ENCODE measurements around the gene LCNL1.
A peak's percentile ranks its signal among the peaks of the same experiment; 100 is the strongest.

Gene LCNL1

DNA sequence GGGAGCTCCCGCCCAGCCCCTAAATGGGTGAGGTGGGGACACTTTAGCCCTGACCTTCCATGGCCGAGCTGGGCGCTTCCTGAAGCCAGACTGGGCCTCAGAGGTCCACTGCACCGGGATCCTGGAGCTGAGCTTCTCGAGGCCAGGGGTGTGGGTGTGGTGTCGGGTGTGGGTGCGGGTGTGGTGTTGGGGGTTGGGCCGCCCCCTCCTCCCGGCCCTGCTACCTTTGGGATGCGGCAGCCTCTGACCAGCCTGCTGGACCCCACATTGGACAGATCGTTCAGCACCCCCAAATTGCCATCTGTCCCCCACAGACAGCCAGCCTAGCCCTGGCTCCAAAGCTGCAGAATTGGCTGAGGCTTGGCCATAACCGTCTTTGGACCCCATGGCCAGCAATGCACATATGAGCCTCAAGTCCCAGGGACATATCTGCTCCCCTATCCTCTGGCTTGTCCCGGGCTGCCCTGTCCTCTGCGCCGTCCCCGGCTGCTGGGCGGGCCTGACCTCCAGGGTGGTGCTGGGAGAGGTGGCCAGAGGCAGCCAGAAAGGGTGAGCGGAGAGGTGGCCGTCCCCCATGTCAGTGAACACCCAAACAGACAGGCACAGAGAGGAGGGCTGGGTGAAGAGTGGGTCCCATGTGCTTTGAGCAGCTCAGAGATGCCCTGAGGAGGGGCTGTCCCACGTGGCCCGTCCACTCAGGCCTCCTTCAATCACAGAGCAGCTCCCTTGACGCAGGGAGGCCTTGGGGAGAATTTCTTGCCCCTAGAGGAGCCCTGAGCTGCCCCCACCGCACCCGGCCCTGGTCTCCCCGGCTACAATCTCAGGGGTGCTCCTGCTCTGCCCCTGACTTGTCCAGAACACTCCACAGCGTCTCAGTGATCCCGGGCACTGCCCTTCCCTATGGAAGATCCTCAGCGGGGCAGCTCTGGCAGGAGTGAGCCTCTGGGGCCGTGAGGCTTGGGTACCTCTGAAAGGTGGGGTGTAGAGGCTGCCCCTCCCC, 8.9 kb upstream of the LCNL1 start:
- no peak for DNase-seq (ENCODE audit: low read depth in 1 of 2, low spot score in 1 of 2)

DNA sequence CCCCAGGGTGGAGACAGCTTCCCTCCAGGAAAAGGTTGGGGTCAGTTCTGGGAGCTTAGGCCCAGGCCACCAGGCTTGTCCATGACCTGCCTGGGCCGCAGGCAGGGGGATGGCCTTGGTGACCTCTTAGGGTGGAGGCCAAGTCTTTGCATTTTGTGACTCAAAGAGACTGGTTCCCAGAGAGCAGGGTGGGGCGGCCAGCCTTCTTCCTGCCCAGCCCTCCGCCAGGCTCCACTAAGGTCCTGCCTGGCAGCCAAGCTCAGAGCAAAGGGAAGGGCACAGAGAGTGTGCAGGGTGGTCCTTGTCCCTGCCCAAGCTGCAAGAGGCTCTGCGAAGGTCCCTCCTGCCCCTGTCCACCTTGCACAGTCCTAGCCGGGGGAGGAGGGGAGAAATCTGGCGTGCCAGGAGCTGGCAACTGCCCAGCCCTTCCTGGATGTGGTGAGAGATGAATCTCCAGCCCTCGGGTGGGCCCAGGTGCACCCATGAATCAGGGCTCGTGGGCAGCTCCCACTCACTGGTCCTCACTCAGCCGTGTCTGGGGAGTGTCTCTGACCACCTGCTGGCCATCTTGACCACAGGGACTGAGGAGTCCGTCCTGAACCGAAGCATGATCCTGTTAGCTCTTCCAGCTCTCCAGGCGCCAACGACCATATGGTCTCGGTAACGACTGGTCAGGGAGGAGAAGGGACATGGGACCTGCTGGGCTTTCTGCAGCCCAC, 7.8 kb upstream of the LCNL1 start:
- no peak for DNase-seq (ENCODE audit: low read depth in 1 of 2, low spot score in 1 of 2)

DNA sequence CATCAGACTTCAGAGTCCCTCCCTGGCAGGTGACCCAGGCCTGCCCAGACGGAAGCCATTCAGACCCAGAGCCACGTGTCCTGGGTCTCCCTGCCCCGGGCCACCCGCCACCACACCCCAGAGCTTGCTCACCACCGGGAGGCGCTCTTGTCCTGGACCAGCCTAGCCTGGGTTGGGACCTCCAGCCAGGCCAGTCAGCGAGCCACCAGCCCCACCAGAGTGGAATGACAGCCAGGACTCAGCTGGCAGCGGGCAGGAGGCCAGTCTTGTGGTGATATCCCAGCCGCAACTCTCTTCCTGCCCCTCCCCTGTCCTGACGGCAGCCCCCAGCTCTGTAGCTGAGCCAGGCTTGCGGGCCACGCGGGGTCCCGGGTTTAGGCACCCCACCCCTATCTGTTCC, 7.1 kb upstream of the LCNL1 start:
- DNase-seq (ENCODE audit: low read depth in 1 of 2, low spot score in 1 of 2): no peak

DNA sequence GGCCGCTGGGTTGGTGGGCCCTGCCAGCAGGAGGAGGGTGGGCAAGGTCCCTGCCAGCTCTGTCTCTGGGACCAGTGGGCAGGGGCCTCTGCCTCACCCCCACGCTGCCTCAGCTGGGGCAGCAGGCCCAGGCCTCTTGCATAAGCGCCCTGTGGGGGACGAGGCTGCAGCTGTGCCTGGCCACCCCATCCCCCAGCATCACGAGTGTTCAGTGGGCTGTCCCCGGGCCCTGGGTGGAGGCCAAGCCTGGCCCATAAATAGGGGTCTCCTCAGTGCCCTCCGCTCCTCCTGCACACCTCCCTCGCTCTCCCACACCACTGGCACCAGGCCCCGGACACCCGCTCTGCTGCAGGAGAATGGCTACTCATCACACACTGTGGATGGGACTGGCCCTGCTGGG, 5.6 kb upstream of the LCNL1 start, which contains the start of gene PTGDS:
PTGDS (plus strand) TSS at position 282 of the 400 bp plus-strand sequence; CDS start at position 357, 75 bp downstream.
- DNase-seq (ENCODE audit: low read depth in 1 of 2, low spot score in 1 of 2): no peak

DNA sequence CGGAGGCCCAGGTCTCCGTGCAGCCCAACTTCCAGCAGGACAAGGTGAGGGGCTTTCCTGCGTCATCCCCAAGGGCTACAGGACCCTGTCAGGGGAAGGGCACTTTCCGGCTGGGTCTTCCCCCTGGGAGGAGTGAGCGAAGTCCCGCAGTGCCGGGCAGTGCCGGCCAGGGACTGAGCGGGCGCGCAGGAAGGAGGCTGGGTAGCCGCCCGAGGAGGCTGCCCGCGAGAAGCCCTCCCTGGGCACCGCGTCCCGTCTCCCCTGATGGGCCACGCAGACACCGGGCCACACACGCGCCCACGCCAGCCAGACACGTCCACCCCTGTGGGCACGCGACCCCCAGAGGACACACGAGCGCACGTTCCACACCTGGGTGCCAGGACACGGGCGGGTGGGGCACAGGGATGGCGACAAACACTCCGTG, 5.1 kb upstream of the LCNL1 start:
- DNase-seq (ENCODE audit: low read depth in 1 of 2, low spot score in 1 of 2): no peak

DNA sequence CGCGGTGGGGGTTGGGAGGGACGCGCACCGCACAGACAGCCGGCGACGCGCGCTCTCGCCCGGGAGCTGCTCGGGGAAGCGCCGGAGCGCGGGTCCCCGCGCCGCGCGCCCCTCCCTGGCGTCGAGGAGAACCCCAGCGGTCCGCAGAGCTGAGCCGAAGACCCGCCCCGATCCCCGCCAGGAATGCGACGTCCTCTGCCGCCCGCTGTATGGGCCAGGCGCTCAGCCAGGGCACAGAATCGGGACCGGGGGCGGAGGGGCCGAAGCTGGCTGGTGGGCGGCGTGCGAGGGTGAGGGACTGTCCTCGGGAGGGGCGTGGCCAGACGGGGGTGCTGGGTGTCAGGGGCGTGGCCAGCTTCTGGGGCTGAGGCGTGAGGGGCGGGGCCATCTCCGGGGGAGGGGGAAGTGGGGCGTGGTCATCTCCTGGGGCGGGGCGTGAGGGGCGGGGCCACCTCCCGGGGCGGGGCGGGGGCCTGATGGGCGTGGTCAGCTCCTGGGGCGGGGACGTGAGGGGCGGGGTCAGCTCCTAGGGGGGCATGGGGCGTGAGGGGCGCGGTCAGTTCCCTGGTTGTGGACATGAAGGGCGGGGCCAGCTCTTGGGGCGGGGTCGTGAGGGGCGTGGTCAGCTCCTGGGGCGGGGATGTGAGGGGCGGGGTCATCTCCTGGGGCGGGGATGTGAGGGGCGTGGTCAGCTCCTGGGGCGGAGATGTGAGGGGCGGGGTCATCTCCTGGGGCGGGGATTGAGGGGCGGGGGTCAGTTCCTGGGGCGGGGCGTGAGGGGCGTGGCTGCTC, 4.5 kb upstream of the LCNL1 start:
- peak; percentile 35 to 58 for DNase-seq (ENCODE audit: low read depth in 1 of 2, low spot score in 1 of 2)

DNA sequence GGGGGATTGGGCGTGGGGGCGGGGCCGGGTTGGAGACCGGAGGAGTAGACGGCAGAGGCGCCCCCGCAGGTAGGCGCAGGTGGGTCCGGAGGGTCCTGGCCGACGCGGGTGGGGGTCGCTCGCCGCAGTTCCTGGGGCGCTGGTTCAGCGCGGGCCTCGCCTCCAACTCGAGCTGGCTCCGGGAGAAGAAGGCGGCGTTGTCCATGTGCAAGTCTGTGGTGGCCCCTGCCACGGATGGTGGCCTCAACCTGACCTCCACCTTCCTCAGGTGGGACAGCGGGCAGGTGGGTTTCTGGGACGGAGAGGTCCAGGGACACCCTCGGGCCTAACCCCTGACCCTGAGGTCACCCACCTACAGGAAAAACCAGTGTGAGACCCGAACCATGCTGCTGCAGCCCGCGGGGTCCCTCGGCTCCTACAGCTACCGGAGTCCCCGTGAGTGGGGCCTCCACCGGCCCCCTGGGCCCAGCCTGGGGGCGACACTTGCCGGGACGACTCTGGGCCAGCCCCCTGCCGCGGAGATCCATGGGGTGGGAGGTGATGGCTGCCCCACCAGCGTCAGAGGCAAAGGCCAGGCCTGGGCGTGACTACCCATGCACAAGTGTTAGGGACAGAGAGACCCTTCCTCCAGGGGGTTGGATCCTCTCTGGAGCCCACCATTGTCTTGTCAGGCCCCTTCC, 3.8 kb upstream of the LCNL1 start:
- no peak for DNase-seq (ENCODE audit: low read depth in 1 of 2, low spot score in 1 of 2)

DNA sequence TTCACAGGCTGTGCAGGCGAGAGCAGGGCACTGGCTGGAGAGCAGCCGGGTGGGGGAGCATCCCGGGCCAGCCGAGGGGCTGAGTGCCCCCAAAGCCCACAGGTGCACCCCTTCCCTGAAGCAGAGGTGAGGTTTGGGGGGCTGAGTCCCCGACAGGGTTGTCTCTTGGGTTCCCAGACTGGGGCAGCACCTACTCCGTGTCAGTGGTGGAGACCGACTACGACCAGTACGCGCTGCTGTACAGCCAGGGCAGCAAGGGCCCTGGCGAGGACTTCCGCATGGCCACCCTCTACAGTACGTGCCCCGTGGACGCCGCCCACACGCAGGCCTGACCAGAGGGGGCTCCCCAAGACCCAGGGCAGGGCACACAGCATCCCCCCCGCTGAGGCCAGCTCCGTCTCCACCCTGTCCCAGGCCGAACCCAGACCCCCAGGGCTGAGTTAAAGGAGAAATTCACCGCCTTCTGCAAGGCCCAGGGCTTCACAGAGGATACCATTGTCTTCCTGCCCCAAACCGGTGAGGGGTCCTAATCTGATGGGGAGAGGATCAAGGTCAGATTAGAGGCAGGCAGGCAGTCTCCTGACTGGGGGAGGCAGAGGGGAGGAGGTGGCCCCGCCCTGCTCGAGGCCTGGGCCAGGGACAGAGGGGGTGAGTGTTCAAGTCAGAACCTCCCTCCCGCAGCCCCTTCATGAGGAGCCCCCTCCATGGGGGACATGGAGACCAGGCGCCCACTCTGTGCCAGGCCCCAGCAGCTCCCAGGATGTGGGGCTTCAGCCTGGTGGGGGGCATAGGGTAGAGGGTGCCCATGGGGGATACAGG, 2.8 kb upstream of the LCNL1 start:
- DNase-seq (ENCODE audit: low read depth in 1 of 2, low spot score in 1 of 2): no peak

DNA sequence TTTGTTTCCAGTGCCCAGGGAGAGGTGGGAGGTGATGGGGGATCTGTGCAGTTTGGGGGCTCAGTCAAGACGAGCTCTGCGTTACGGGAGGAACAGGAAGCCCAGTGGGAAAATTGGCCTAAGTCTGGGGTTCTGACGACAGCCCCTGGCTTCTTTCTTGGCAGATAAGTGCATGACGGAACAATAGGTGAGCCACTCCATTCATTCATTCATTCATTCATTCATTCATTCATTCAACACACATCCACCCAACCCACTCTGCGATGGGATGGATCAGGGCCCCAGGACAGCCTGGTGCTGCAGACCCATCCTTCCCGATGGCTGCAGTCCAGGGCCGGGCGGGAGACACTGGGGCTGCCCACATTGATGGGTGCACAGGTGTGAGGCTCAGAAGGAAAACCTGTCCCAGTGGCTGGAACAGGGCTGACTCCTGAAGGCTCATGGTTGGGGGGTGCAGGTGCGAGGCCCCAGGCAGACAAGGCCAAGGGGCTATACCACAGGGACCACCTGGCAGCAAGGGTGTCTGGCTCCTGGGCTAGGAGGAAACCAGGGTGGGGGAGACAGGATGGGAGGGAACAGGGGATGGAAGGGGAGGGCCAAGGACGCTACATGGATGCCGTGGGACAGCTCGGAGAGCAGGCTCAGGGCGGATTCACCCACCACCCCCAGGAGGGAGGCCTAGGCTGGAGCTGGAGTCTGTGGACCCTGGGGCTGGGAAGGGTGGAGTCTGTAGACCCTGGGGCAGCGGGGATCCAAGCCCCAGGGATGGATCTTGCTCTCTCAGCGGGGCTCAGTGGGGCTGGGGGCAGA, 1.9 kb upstream of the LCNL1 start:
- DNase-seq (ENCODE audit: low read depth in 1 of 2, low spot score in 1 of 2): no peak

DNA sequence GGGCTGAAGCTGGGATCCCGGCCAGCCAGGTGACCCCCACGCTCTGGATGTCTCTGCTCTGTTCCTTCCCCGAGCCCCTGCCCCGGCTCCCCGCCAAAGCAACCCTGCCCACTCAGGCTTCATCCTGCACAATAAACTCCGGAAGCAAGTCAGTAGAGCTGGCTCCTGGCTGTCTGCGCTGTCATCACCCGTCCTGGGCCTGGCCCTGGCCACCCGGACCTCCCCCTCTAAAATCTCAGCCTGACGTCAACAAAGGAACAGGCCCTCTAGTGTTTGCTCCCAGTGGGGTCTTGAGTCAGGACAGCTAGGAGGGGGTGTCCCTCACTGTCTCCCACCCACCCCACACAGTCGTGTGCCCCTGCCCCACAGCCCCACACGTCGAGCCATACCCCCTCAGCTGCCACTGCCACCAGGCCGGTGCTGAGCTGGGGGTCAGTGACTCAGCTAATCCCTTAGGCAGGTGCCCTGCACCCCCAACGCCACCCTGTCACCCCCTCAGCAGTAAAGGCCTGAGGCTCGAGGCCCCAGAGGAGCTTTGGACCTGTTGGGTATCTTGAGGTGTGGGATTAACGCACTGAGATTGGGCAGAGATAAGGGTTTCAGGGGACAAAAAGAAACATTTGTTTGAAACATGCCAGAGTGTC, 1.1 kb upstream of the LCNL1 start:
- no peak for DNase-seq (ENCODE audit: low read depth in 1 of 2, low spot score in 1 of 2)

DNA sequence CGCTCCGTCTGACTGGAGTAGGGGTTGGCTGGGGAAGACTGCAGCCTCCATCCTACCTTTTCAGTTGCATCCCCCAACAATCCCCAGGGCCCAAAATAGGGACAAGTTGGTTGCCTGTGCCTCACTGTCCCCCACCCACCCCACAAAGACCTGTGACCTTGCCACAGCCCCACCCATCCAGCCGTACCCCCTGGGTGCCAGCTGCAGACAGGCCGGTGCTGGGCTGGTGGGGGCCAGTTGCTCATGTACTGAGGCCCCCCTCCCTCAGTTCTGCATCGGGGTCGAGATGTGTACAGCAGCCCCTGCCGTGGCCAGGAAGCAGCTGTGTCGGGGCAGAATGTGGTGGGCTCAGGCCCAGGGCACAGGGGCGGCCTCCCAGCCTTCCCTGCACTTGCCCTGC, 374 bp downstream of the LCNL1 start:
- DNase-seq (ENCODE audit: low read depth in 1 of 2, low spot score in 1 of 2): no peak

DNA sequence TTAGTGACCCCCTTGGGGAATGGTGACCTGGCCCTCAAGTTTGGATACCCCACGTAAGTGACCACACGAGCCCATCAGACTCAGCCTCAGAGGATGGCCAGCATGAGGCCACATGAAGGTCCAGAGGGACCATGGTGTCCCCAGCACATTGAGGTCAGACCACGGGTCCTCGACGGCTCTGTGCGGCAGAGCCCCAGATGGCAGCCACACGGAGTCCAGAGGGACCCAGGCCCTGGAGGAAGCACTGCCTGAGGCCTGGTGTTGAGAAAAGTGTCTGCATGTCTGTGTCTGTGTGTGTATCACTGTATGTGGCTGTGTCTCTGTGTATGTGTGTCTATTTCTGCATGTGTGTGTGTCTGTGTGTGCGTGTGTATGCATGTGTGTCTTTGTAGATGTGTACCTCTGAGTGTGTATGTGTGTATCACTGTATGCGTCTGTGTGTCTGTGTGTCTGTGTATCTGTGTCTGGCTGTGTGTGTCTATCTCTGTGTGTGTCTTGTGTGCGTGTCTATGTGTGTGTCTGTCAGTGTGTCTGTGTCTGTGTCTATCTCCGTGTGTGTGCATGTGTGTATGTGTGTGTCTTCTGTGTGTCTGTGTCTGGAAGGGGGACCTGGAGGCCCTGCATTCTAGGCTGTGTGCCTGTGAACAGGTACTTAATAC, 992 bp downstream of the LCNL1 start:
- DNase-seq (ENCODE audit: low read depth in 1 of 2, low spot score in 1 of 2): no peak

DNA sequence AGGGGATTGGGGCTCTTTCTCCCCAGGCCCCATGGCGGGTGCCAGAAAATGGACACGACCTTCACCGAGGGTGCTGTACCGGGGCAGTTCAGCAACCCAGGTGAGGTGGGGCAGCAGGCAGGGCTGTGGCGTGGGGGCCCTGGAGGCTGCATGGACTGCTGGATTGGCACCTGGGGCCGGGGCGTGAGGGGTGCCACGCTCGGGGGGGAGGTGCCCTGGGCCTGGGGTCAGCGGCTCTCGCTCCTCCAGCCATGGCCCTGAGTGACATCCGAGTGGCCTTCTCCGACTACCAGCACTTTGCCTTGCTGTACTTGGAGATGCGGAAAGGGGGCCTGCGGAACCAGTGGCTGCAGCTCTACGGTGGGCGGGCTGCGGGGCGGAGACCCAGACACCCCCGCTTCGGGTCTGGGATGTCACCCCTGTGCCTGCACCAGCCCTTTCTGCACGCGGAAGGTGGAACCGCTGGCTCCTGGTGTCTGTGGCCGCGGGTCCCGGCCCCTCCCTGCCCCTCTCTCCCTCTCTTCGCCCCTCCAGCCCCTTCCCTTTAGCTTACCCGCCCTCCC, 1.8 kb downstream of the LCNL1 start:
- DNase-seq (ENCODE audit: low read depth in 1 of 2, low spot score in 1 of 2): no peak

DNA sequence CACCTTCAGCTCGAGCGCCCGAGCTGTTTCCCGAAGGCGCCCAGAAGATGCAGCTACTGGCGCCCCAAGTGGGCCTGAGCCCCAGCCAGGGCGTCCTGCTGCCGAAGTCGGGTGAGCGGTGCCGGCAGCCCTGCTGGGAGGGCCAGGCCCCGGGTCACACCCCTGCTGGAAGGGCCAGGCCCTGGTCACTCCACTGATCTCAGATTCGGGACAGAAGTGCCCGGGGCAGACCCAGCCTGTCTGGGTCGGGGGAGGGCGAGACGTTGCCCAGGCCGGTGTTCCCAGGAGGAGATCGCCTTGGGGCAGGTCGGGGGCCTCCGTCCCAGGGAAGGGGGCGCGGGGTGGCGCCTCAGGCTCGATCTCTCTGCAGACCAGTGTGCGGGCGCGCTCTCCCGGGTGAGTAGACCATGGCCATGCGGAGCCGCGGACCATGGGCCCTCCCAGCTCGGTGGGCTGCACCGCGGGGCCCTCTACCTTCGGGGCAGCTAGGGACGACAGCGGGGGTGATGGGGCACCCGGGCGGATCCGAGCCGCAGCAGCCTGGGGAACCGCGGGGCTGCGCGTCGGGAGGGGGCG, 2.3 kb downstream of the LCNL1 start:
- DNase-seq (ENCODE audit: low read depth in 1 of 2, low spot score in 1 of 2): no peak

DNA sequence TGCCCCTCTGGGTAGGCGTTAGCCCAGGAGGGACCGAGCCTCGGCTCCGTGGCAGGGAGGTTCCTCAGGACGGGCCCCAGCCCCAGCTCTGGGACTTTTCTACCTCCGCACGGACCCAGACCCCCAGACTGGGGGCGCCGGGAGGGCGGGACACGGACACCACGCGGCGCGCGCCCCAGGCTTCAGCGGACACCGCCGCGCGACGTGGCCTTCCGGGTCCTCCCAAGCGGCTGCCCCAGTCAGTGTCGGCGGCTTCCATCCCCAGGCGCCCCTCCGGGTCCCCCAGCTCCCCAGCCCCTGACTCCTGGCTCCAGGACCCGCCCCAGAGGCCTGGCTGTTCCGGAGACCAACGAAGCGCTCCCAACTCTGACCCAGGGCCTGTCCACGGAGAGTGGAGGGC, 3.1 kb downstream of the LCNL1 start:
- DNase-seq (ENCODE audit: low read depth in 1 of 2, low spot score in 1 of 2): no peak

DNA sequence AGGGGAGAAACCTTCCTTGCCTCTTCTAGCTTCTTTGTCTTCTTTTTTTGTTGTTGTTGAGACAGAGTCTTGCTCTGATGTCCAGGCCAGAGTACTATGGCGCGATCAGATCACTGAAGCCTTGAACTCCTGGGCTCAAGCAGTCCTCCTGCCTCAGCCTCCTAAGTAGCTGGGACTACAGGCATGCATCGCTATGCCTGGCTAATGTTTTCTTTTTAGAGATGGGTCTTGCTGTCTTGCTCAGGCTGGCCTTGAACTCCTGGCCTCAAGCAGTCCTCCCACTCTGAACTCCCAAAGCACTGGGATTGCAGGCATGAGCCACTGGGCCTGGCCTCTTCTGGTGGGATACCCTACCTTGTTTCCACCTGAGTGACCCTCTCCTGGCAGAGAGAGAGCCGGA, 6.1 kb downstream of the LCNL1 start:
- DNase-seq (ENCODE audit: low read depth in 1 of 2, low spot score in 1 of 2): no peak

DNA sequence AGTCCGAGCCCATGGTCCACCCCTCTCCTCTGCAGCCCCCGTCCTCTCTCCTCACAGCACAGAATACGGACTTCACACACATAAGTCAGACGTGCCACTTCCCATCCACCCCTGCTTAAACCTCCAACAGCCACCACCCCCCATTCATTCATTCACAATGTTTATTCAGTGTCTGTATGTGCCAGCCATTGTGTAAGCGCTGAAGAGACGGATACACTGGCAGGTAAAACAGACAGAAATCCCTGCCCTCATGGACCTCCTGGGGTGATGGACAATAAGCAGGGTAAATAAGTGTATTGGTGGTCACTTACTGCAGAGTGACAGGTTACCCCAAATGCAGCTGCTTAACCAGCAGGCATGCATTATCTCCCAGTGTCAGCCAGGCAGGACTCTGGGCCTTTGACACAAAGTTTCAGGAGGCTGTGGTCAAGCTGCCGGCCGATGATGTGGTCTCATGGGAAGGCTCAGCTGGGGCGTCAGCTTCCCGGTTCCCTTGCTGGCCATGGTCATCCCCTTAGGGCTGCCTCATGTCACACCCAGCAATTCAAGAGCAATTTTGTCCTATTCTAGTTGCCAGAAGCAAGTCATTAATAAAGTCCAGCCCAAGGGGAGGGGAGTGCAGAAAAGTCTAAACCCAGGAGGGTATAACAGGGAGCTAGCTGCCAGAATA, 7.6 kb downstream of the LCNL1 start:
- no peak for DNase-seq (ENCODE audit: low read depth in 1 of 2, low spot score in 1 of 2)

Measured in stimulated activated CD4-positive, alpha-beta T cell treated with anti-CD3 and anti-CD28 coated beads, Interleukin-15, amount 100 ng/mL, for 1 hour (primary cell).